Measurements from ENCODE around the gene SDF4. TPM values are rescaled to one million over a fixed set of nuclear protein-coding genes. Genes with fewer than 3 reads are reported as not detected.
A peak's percentile ranks its signal among the peaks of the same experiment; 100 is the strongest.

The SDF4 gene
- total RNA-seq, 1 experiment from 2014 or later = 128 TPM

DNA sequence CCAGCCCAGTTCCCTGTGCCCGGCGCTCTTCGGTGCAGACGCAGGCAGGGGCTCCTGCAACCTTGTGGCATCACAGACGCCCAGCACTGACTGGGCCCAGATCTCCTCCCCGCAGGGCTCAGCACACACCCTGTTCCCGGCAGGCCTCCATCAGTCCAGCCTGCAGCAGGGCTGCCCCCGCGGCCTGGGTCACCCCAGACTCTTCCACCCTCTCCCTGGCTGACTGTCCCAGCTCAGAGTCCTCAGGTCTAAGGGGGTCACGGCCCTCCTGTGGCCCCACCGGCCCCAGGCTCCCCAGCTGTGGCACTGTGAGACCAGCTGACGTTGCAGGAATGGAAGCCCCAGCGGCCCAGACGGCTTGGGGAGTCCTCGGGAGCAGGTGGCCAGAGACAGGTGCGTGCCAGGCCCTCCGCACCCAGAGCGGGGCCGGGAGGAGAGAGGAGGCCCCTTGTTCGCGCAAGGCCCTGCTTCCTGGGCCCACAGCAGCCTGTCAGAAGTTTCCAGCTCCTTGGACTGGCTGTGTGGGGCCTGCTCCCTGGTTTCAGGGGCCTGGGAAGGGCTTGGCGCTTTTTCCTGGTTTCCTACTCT, 4.5 kb upstream of the SDF4 start:
- Mint-ChIP-seq H3K4me3 (ENCODE audit: low read depth, unreplicated experiment) (no peak overlapping the region), H3K36me3 (ENCODE audit: insufficient read depth, unreplicated experiment) (peaks cover 62% of the 10 kb centered on the region), H3K4me1 (ENCODE audit: low read depth, unreplicated experiment) (peaks cover 8% of the 10 kb centered on the region), H3K9me3 (ENCODE audit: low read depth, unreplicated experiment) (no peaks in the 10 kb centered on the region), H3K27ac (ENCODE audit: unreplicated experiment) (no peak overlapping the region), H3K27me3 (ENCODE audit: unreplicated experiment) (no peaks in the 10 kb centered on the region)
- intact Hi-C loops (cut with micrococcal nuclease; ENCODE audit: unreplicated experiment) = loop anchor here (10.0 kb wide), 1 partner anchor 71 kb away; no protein-coding TSS in a partner anchor
- CTCF ChIA-PET = interaction anchor here (0.6 kb wide), 1 partner anchor 110 kb away, joined by 4 read pairs; no protein-coding TSS in a partner anchor
- TF ChIP-seq, protein P1, sequence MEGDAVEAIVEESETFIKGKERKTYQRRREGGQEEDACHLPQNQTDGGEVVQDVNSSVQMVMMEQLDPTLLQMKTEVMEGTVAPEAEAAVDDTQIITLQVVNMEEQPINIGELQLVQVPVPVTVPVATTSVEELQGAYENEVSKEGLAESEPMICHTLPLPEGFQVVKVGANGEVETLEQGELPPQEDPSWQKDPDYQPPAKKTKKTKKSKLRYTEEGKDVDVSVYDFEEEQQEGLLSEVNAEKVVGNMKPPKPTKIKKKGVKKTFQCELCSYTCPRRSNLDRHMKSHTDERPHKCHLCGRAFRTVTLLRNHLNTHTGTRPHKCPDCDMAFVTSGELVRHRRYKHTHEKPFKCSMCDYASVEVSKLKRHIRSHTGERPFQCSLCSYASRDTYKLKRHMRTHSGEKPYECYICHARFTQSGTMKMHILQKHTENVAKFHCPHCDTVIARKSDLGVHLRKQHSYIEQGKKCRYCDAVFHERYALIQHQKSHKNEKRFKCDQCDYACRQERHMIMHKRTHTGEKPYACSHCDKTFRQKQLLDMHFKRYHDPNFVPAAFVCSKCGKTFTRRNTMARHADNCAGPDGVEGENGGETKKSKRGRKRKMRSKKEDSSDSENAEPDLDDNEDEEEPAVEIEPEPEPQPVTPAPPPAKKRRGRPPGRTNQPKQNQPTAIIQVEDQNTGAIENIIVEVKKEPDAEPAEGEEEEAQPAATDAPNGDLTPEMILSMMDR (IDR thresholded peaks at IDR 0.05; ENCODE audit: unreplicated experiment) = no peak
- DNase-seq = no peak
- BruUV-seq (replicated peaks) = no TSS peak

- Mint-ChIP-seq H3K36me3 (ENCODE audit: insufficient read depth, unreplicated experiment) (peaks cover 73% of the 10 kb centered on the region), H3K4me1 (ENCODE audit: low read depth, unreplicated experiment) (peaks cover 8% of the 10 kb centered on the region), H3K27ac (ENCODE audit: unreplicated experiment) (peak overlapping the region; percentile 25), H3K27me3 (ENCODE audit: unreplicated experiment) (no peaks in the 10 kb centered on the region), H3K9me3 (ENCODE audit: low read depth, unreplicated experiment) (no peaks in the 10 kb centered on the region), H3K4me3 (ENCODE audit: low read depth, unreplicated experiment) (no peak overlapping the region)
- TF ChIP-seq, protein P1 (IDR thresholded peaks at IDR 0.05; ENCODE audit: unreplicated experiment) = no peak
- CTCF ChIA-PET = interaction anchor here (0.5 kb wide), 1 partner anchor 596 kb away, joined by 5 read pairs; no protein-coding TSS in a partner anchor
- BruUV-seq (replicated peaks) = no TSS peak
- intact Hi-C loops (cut with micrococcal nuclease; ENCODE audit: unreplicated experiment) = loop anchor here (10.0 kb wide), 1 partner anchor 70 kb away; no protein-coding TSS in a partner anchor
- DNase-seq = no peak
These were observed 3.4 kb upstream of the SDF4 start for GRCh38 chr1:1235016-1235744.

DNA sequence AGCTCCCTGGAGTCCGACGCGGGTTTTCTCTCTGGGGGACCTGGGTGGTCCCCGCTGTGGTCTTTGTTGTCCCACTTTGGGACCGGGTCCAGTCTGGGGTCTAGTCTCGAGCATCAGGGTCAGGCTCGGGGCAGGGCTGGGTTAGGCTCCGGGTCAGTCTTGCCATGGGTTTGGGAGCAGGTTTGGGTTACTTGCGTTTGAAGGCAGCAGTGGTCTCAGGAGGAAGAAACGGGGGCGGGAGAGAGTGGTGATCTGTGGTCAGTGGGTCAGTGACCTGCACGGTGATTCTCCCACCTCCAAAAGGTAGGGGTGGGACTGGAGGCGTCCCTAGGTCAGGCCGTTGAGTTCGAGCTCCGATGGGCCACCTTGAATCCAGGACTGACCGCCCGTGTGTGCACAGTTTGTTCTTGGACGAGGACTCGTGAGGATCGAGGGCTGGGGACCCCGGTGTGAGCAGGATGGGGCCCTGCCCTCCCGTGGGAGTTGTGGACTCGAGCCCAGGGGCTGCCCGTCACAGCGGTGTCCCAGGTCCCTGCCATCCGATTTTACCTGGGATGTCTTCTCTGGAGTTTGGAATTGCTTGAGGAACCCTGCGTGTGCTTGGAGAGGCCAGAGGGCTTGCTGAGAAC, 2.5 kb upstream of the SDF4 start:
- Mint-ChIP-seq H3K27me3 (ENCODE audit: unreplicated experiment) (no peaks in the 10 kb centered on the region), H3K36me3 (ENCODE audit: insufficient read depth, unreplicated experiment) (peaks cover 68% of the 10 kb centered on the region)

DNA sequence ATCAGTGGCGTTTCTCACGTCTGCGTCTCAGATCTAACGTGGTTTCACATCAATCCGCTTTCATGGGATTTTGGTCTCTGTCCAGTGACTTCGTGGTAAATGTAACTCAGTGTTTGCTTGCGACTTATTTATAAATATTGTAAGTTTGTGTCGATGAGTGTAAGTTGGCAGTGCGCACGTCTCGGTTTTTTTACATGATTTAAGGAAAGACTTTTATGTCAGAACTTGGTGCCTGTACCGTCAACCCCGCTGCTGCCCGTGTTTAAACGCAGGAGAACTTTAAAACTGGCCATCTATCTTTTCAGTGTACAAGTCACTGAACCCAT, 1.7 kb upstream of the SDF4 start:
- BruUV-seq (replicated peaks) = no TSS peak
- Mint-ChIP-seq H3K27me3 (ENCODE audit: unreplicated experiment) (no peaks in the 10 kb centered on the region), H3K9me3 (ENCODE audit: low read depth, unreplicated experiment) (no peaks in the 10 kb centered on the region), H3K4me1 (ENCODE audit: low read depth, unreplicated experiment) (peaks cover 16% of the 10 kb centered on the region), H3K36me3 (ENCODE audit: insufficient read depth, unreplicated experiment) (peaks cover 61% of the 10 kb centered on the region), H3K4me3 (ENCODE audit: low read depth, unreplicated experiment) (peak overlapping the region; percentile 36), H3K27ac (ENCODE audit: unreplicated experiment) (peak overlapping the region; percentile 76)
- CTCF ChIA-PET = no interaction called here
- TF ChIP-seq, protein P1 (IDR thresholded peaks at IDR 0.05; ENCODE audit: unreplicated experiment) = no peak
- intact Hi-C loops (cut with micrococcal nuclease; ENCODE audit: unreplicated experiment) = loop anchor here (10.0 kb wide), 1 partner anchor 69 kb away; no protein-coding TSS in a partner anchor
- no peak for DNase-seq

More for the DNA sequence above, 2.5 kb upstream of the SDF4 start:
- intact Hi-C loops (cut with micrococcal nuclease; ENCODE audit: unreplicated experiment) = loop anchor here (10.0 kb wide), 1 partner anchor 69 kb away; no protein-coding TSS in a partner anchor
- TF ChIP-seq, protein P1 (IDR thresholded peaks at IDR 0.05; ENCODE audit: unreplicated experiment) = no peak
- DNase-seq = no peak
- Mint-ChIP-seq H3K27ac (ENCODE audit: unreplicated experiment) (peak overlapping the region; percentile 25), H3K9me3 (ENCODE audit: low read depth, unreplicated experiment) (no peaks in the 10 kb centered on the region), H3K4me1 (ENCODE audit: low read depth, unreplicated experiment) (peaks cover 15% of the 10 kb centered on the region), H3K4me3 (ENCODE audit: low read depth, unreplicated experiment) (peak overlapping the region; percentile 36)
- no TSS peak for BruUV-seq (replicated peaks)
- CTCF ChIA-PET = interaction anchor here (0.5 kb wide), 1 partner anchor 597 kb away, joined by 5 read pairs; no protein-coding TSS in a partner anchor
